ENCODE measurements around the gene CYB5A.

- TF ChIP-seq CTCF (IDR thresholded peaks at IDR 0.05) (no peak), POLR2A (IDR thresholded peaks at IDR 0.05) (no peak)
Measured at GRCh38 chr18:74256190-74256589, 35.6 kb downstream of the CYB5A start.

All from uterus (tissue), 2 donors.